Keratinocyte (primary cell): ENCODE data around the gene KCNQ1OT1. TPM values are rescaled to one million over a fixed set of nuclear protein-coding genes. Genes with fewer than 3 reads are reported as not detected.

Source experiments
- DNase-seq: peaks from one replicate; pipeline ENCODE4 v3.0.0-alpha.2; 2011; ENCODE audit warnings: low read depth, missing footprints, low spot score
- FAIRE-seq: peaks from 2 replicates; lab custom pipeline; 2011; peaks lifted over from hg19 to GRCh38; lab: Jason Lieb, UNC
- H2AFZ ChIP-seq: 2 replicates; pipeline ENCODE4 v1.6.0; 2012; ENCODE audit warnings: low read length, control low read depth, inconsistent platforms; ENCODE audit not compliant: control insufficient read depth
- H3K27ac ChIP-seq: 2 replicates; pipeline ENCODE4 v1.5.1; 2011; ENCODE audit warnings: low read length; ENCODE audit not compliant: control insufficient read depth, insufficient read depth
- H3K27me3 ChIP-seq: 3 replicates; pipeline ENCODE4 v1.6.0; 2011; ENCODE audit warnings: low read length; ENCODE audit not compliant: control insufficient read depth, insufficient read depth; ENCODE audit errors: extremely low read depth
- H3K36me3 ChIP-seq, 2 experiments: 2 replicates in 1 of 2; 3 replicates in 1 of 2; pipeline ENCODE4 v1.5.1; 2011; ENCODE audit warnings: low read length in 2 of 2, mild to moderate bottlenecking in 1 of 2; ENCODE audit not compliant: control insufficient read depth in 2 of 2, insufficient read depth in 2 of 2; ENCODE audit errors: extremely low read depth in 1 of 2
- H3K4me1 ChIP-seq: 3 replicates; pipeline ENCODE4 v1.5.1; 2011; ENCODE audit warnings: low read length; ENCODE audit not compliant: control insufficient read depth, insufficient read depth; ENCODE audit errors: extremely low read depth
- H3K4me2 ChIP-seq: 3 replicates; pipeline ENCODE4 v1.6.0; 2011; ENCODE audit warnings: low read depth, low read length; ENCODE audit not compliant: control insufficient read depth, insufficient read depth; ENCODE audit errors: extremely low read depth
- H3K4me3 ChIP-seq, 3 experiments: fragments of 200-600 bp in 1 of 3; sonication (generic) in 1 of 3; 2 replicates in 2 of 3; 3 replicates in 1 of 3; pipeline ENCODE4 v1.5.1; 2011 to 2016; ENCODE audit warnings: low read length in 3 of 3, mild to moderate bottlenecking in 3 of 3, control low read depth in 2 of 3, inconsistent platforms in 1 of 3, low read depth in 1 of 3, mixed read lengths in 1 of 3, mixed run types in 1 of 3, moderate library complexity in 1 of 3; ENCODE audit not compliant: control insufficient read depth in 2 of 3, insufficient read depth in 2 of 3; ENCODE audit errors: extremely low read depth in 1 of 3
- H3K79me2 ChIP-seq: 2 replicates; pipeline ENCODE4 v1.6.0; 2012; ENCODE audit warnings: low read length; ENCODE audit not compliant: control insufficient read depth, insufficient read depth
- H3K9ac ChIP-seq: 3 replicates; pipeline ENCODE4 v1.6.0; 2011; ENCODE audit warnings: low read length; ENCODE audit not compliant: control insufficient read depth, insufficient read depth; ENCODE audit errors: extremely low read depth
- H3K9me1 ChIP-seq: 3 replicates; pipeline ENCODE4 v1.6.0; 2011; ENCODE audit warnings: low read length; ENCODE audit not compliant: control insufficient read depth, insufficient read depth; ENCODE audit errors: extremely low read depth
- H3K9me3 ChIP-seq: 2 replicates; pipeline ENCODE4 v1.5.1; 2012; ENCODE audit warnings: low read depth, low read length; ENCODE audit not compliant: control insufficient read depth
- H4K20me1 ChIP-seq: 3 replicates; pipeline ENCODE4 v1.6.0; 2011; ENCODE audit warnings: low read length; ENCODE audit not compliant: control insufficient read depth, insufficient read depth; ENCODE audit errors: extremely low read depth
- EZH2 ChIP-seq: IDR thresholded peaks from one replicate; pipeline ENCODE4 v1.6.1; 2012; ENCODE audit warnings: inconsistent platforms, mild to moderate bottlenecking, low read length, moderate library complexity
- dilution Hi-C: fragments of 300-500 bp; cut with MboI; formaldehyde crosslinking; loops from one replicate; pipeline ENCODE4 v1.7.0; 2020; ENCODE audit warnings: low sequenced_read_pairs; ENCODE audit not compliant: extremely low pct_ligation_motif_present
- polyA plus RNA-seq, 5 experiments: library from polyadenylated mRNA; depleted of rRNA in 3 of 5; stranded (reverse) in 3 of 5; stranded (forward) in 1 of 5; unstranded in 1 of 5; fragments of >200 nt; gene quantifications; 1 replicate in 1 of 5; 2 replicates in 3 of 5; 3 replicates in 1 of 5; pipeline versions ENCODE4 v1.2.1 to v1.2.3, GENCODE V29; 2011 to 2012; ENCODE audit warnings: missing spikeins in 2 of 5, low read depth in 1 of 5, low replicate concordance in 1 of 5
- TF ChIP-seq, protein P1 (sequence below), 3 experiments: IDR thresholded peaks in 1 of 3; conservative IDR thresholded peaks in 1 of 3; optimal IDR thresholded peaks in 1 of 3; 2 replicates in 2 of 3; 3 replicates in 1 of 3; pipeline versions ENCODE3 to v1.5.1; 2011; ENCODE audit warnings: low read length in 3 of 3, mild to moderate bottlenecking in 3 of 3, moderate library complexity in 2 of 3, control low read depth in 1 of 3, inconsistent platforms in 1 of 3; ENCODE audit not compliant: insufficient read depth in 2 of 3; ENCODE audit errors: extremely low read depth in 1 of 3

The KCNQ1OT1 gene
- polyA plus RNA-seq, 1 donor (not counting 4 experiments of a cell fraction or from before 2014, with no cell fraction given): 0.07 TPM

DNA sequence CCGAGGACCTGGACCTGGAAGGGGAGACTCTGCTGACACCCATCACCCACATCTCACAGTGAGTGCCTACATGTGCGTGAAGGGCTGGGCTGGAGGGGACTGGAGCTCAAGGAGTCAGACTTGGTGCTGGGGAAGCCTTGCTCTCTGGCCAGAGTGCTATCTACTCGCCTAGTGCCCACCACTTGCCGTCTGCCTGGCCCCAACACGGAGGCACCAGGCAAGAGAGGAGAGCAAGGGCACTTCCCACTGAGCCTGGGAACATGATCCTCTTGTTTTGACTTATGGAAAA lies 37.8 kb downstream of the KCNQ1OT1 start:
- no peaks in the 10 kb centered on the region for H3K9me1 ChIP-seq
- no peaks in the 10 kb centered on the region for H3K36me3 ChIP-seq
- TF ChIP-seq, protein P1, sequence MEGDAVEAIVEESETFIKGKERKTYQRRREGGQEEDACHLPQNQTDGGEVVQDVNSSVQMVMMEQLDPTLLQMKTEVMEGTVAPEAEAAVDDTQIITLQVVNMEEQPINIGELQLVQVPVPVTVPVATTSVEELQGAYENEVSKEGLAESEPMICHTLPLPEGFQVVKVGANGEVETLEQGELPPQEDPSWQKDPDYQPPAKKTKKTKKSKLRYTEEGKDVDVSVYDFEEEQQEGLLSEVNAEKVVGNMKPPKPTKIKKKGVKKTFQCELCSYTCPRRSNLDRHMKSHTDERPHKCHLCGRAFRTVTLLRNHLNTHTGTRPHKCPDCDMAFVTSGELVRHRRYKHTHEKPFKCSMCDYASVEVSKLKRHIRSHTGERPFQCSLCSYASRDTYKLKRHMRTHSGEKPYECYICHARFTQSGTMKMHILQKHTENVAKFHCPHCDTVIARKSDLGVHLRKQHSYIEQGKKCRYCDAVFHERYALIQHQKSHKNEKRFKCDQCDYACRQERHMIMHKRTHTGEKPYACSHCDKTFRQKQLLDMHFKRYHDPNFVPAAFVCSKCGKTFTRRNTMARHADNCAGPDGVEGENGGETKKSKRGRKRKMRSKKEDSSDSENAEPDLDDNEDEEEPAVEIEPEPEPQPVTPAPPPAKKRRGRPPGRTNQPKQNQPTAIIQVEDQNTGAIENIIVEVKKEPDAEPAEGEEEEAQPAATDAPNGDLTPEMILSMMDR (optimal IDR thresholded peaks at IDR 0.05 in 1 of 3, IDR thresholded peaks at IDR 0.05 in 1 of 3, conservative IDR thresholded peaks at IDR 0.05 in 1 of 3; ENCODE audit: extremely low read depth in 1 of 3, insufficient read depth in 2 of 3, low read length in 3 of 3): no peak
- no peak for TF ChIP-seq EZH2
- H3K9me3 ChIP-seq: peaks cover 4% of the 10 kb centered on the region
- H3K4me2 ChIP-seq: no peak overlapping the region
- no peak overlapping the region for H3K4me3 ChIP-seq
- H3K79me2 ChIP-seq: no peaks in the 10 kb centered on the region
- DNase-seq (no peak), FAIRE-seq (no peak)
- H3K4me1 ChIP-seq: no peaks in the 10 kb centered on the region
- dilution Hi-C loops: no loop called here
- no peak overlapping the region for H3K9ac ChIP-seq
- no peaks in the 10 kb centered on the region for H3K27me3 ChIP-seq
- H2AFZ ChIP-seq: no peak overlapping the region
- H3K27ac ChIP-seq: no peak overlapping the region
- no peaks in the 10 kb centered on the region for H4K20me1 ChIP-seq

DNA sequence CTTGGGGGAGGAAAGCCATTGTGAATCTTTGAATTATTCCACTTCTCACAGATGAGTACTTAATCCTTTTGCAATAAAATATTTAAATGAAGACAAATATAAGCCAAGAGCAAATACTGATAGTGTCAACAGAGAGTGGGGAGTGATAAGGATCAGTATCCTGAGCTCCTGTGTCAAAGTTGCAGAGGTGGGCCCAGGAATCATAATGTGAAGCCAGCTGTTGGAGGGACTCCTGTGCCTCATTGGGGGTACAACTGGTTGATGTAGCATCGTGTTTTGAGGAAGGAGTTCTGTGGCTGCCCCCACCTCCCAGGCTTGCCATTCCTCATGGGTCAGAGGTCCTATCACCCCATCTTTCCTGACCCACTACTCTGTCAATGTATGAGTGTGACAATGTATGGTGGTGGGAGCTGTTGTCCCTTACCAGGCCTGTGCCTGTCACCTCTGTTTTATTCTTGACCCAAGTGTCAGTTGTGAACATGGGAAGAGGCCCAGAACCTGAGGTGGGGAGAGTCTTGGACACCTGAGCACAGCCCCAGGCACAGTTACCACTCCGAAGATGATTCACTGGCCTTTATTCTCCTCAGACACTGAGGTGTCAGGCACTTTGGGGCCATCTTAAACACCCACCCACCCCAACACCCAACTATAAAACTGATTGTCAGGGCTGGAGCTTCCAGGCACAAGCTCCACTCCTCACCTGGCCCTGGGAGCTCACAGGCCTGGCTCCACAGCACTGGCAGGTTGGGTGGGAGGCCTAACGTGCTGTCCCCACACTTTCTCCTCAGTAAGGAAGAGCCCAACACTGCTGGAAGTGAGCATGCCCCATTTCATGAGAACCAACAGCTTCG lies 38.4 kb downstream of the KCNQ1OT1 start:
- H3K4me3 ChIP-seq: no peak overlapping the region

More for the DNA sequence above, 38.4 kb downstream of the KCNQ1OT1 start:
- Histone ChIP-seq H2AFZ (no peak overlapping the region), H3K9me1 (no peaks in the 10 kb centered on the region), H3K4me2 (no peak overlapping the region), H3K27ac (no peak overlapping the region), H3K9me3 (peaks cover 4% of the 10 kb centered on the region), H3K27me3 (no peaks in the 10 kb centered on the region), H3K9ac (no peak overlapping the region), H3K36me3 (no peaks in the 10 kb centered on the region), H3K79me2 (no peaks in the 10 kb centered on the region), H3K4me1 (no peaks in the 10 kb centered on the region), H4K20me1 (no peaks in the 10 kb centered on the region)
- no peak for FAIRE-seq
- DNase-seq: no peak
- dilution Hi-C loops: no loop called here
- no peak for TF ChIP-seq EZH2
- TF ChIP-seq, protein P1 (optimal IDR thresholded peaks at IDR 0.05 in 1 of 3, IDR thresholded peaks at IDR 0.05 in 1 of 3, conservative IDR thresholded peaks at IDR 0.05 in 1 of 3; ENCODE audit: extremely low read depth in 1 of 3, insufficient read depth in 2 of 3, low read length in 3 of 3): no peak
